ENCODE results near the gene KCNA1.

DNA sequence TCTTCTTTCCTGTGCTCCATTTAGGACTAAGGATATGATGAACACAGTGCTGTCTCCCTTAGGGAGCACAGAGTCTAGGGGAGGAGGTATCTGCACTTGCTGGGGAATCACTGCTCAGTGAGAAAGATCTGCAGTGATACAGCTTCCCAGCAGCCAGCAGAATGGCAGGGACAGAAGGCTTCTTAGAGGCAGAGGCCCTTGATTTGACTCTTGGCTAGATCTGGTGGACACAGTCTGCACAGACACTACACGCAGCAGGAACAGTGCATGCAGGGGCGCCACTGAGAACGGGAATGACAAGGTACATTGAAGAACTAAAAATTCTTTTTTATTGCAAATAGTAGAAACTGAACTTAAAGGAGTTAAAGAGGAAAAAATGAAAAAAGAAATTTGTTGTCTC is 51.6 kb downstream of the KCNA1 start:
- TF ChIP-seq POLR2A (IDR thresholded peaks at IDR 0.05; ENCODE audit: low read depth, low read length), result no peak
- TF ChIP-seq TAF1 (IDR thresholded peaks at IDR 0.05; ENCODE audit: low read depth, low read length), result no peak
- TF ChIP-seq POLR2AphosphoS5 (IDR thresholded peaks at IDR 0.05; ENCODE audit: low read depth, low read length), result no peak
- TF ChIP-seq SPI1 (IDR thresholded peaks at IDR 0.05; ENCODE audit: low read depth, low read length), result no peak
- no peak for TF ChIP-seq POU2F2 (IDR thresholded peaks at IDR 0.05; ENCODE audit: low read depth, low read length)
